Stimulated activated CD8-positive, alpha-beta memory T cell treated with anti-CD3 and anti-CD28 coated beads, Interleukin-4, amount 100 ng/mL, for 1 hour (primary cell): ENCODE measurements around the gene ARHGEF40.
A peak's percentile ranks its signal among the peaks of the same experiment; 100 is the strongest.

Experiments
- DNase-seq, 2 donors: peaks; one replicate each; pipeline ENCODE4 v3.0.0-alpha.2; 2020; ENCODE audit warnings: low read depth in 2 of 2, low spot score in 1 of 2

ARHGEF40 gene

GRCh38 chr14:21096978-21097635 lies 27.0 kb downstream of the ARHGEF40 start:
- no peak for DNase-seq

- no peak for DNase-seq
These were observed 27.6 kb downstream of the ARHGEF40 start for GRCh38 chr14:21097636-21098075.

- DNase-seq: no peak
These were observed 28.2 kb downstream of the ARHGEF40 start, which contains the start of gene ZNF219 for GRCh38 chr14:21098076-21098891. Gene ZNF219 (minus strand): TSS chr14:21098655. CDS start chr14:21093591, 5,064 bp downstream.

GRCh38 chr14:21098892-21099595 lies 28.9 kb downstream of the ARHGEF40 start:
- DNase-seq: no peak

GRCh38 chr14:21099596-21099985 lies 29.5 kb downstream of the ARHGEF40 start:
- no peak for DNase-seq

GRCh38 chr14:21100931-21101330 lies 30.8 kb downstream of the ARHGEF40 start, which contains the start of gene TMEM253:
Gene TMEM253 (plus strand): TSS chr14:21101066. CDS start chr14:21101344, 278 bp downstream.
- no peak for DNase-seq

GRCh38 chr14:21101802-21102413 lies 31.8 kb downstream of the ARHGEF40 start:
- DNase-seq: no peak

GRCh38 chr14:21102521-21103410 lies 32.7 kb downstream of the ARHGEF40 start:
- no peak for DNase-seq

- DNase-seq: no peak
These were observed 33.3 kb downstream of the ARHGEF40 start for GRCh38 chr14:21103411-21103709.

- peak; percentile 86 to 87 for DNase-seq
These were observed 33.8 kb downstream of the ARHGEF40 start for GRCh38 chr14:21103710-21104447.

- DNase-seq: peak; percentile 31 to 48
These were observed 34.5 kb downstream of the ARHGEF40 start for GRCh38 chr14:21104448-21105060.

- DNase-seq: no peak
These were observed 35.0 kb downstream of the ARHGEF40 start for GRCh38 chr14:21105095-21105494.

- no peak for DNase-seq
These were observed 36.0 kb downstream of the ARHGEF40 start for GRCh38 chr14:21106176-21106497.

GRCh38 chr14:21106498-21107282 lies 36.6 kb downstream of the ARHGEF40 start:
- peak; percentile 32 to 56 for DNase-seq

- no peak for DNase-seq
These were observed 37.2 kb downstream of the ARHGEF40 start for GRCh38 chr14:21107283-21107800.

GRCh38 chr14:21108791-21109190 lies 38.7 kb downstream of the ARHGEF40 start:
- no peak for DNase-seq

- DNase-seq: no peak
These were observed 39.5 kb downstream of the ARHGEF40 start for GRCh38 chr14:21109377-21110138.

- DNase-seq: no peak
These were observed 42.2 kb downstream of the ARHGEF40 start for GRCh38 chr14:21112255-21112654.
